Cardiac fibroblast (primary cell): ENCODE measurements around the gene SPRR2G.

ENCODE experiments used
- DNase-seq, 2 donors: peaks; one replicate each; pipeline versions ENCODE4 v3.0.0 to v3.0.0-alpha.2; 2010; ENCODE audit warnings: low read depth in 2 of 2
- H3K4me3 ChIP-seq, 2 donors: replicated peaks in 1 of 2; 1 replicate in 1 of 2; 2 replicates in 1 of 2; pipeline ENCODE4 v1.5.1; 2011; ENCODE audit warnings: low read depth in 2 of 2, low read length in 2 of 2, mild to moderate bottlenecking in 2 of 2, moderate library complexity in 1 of 2
- TF ChIP-seq, protein P1 (sequence below): IDR thresholded peaks from one replicate; pipeline ENCODE4 v1.5.1; 2011; ENCODE audit warnings: low read depth, mild to moderate bottlenecking, low read length, inconsistent platforms

Gene SPRR2G

GRCh38 chr1:153178922-153179321 lies 28.2 kb upstream of the SPRR2G start:
- TF ChIP-seq, protein P1, sequence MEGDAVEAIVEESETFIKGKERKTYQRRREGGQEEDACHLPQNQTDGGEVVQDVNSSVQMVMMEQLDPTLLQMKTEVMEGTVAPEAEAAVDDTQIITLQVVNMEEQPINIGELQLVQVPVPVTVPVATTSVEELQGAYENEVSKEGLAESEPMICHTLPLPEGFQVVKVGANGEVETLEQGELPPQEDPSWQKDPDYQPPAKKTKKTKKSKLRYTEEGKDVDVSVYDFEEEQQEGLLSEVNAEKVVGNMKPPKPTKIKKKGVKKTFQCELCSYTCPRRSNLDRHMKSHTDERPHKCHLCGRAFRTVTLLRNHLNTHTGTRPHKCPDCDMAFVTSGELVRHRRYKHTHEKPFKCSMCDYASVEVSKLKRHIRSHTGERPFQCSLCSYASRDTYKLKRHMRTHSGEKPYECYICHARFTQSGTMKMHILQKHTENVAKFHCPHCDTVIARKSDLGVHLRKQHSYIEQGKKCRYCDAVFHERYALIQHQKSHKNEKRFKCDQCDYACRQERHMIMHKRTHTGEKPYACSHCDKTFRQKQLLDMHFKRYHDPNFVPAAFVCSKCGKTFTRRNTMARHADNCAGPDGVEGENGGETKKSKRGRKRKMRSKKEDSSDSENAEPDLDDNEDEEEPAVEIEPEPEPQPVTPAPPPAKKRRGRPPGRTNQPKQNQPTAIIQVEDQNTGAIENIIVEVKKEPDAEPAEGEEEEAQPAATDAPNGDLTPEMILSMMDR = no peak
- H3K4me3 ChIP-seq = no peak overlapping the region
- no peak for DNase-seq

- no peak overlapping the region for H3K4me3 ChIP-seq
- TF ChIP-seq, protein P1 = no peak
- no peak for DNase-seq
Observed at GRCh38 chr1:153174624-153175023, 23.9 kb upstream of the SPRR2G start.

- TF ChIP-seq, protein P1 = no peak
- H3K4me3 ChIP-seq = no peak overlapping the region
- DNase-seq = no peak
Observed at GRCh38 chr1:153168686-153169085, 18.0 kb upstream of the SPRR2G start.

- H3K4me3 ChIP-seq = no peak overlapping the region
- no peak for DNase-seq
- TF ChIP-seq, protein P1 = no peak
Observed at GRCh38 chr1:153155541-153155940, 4.9 kb upstream of the SPRR2G start.

GRCh38 chr1:153152481-153152880 lies 1.8 kb upstream of the SPRR2G start:
- no peak for DNase-seq
- TF ChIP-seq, protein P1 = no peak
- no peak overlapping the region for H3K4me3 ChIP-seq

GRCh38 chr1:153141377-153141776 lies 9.3 kb downstream of the SPRR2G start:
- no peak for DNase-seq
- TF ChIP-seq, protein P1 = no peak
- H3K4me3 ChIP-seq = no peak overlapping the region

DNA sequence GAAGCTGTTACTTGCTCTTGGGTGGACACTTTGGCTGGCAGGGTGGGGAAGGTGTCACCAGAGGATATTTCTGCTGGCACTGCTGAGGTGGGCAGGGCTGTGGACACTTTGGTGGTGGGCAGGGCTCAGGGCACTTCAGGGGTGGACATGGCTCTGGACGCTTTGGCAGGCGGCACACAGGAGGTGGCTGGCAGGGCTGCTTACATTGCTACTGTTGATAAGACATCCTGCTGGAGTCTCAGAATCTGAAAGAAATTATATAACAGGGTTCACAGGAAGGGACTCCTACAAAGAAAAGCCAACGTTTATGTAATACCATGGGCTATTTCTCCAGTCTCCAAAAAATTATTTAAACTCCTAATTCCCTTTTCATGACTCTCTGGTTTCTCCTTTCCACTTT lies 10.2 kb downstream of the SPRR2G start:
- no peak overlapping the region for H3K4me3 ChIP-seq
- TF ChIP-seq, protein P1 = no peak
- no peak for DNase-seq
